HG03097 (cell line): ENCODE measurements around the gene ASTN2.

ENCODE experiments used
- ATAC-seq: cut with Tn5 transposase; IDR thresholded peaks from one replicate; pipeline ENCODE4 v1.9.1; 2021; ENCODE audit not compliant: unreplicated experiment, low FRiP score

ASTN2 gene

DNA sequence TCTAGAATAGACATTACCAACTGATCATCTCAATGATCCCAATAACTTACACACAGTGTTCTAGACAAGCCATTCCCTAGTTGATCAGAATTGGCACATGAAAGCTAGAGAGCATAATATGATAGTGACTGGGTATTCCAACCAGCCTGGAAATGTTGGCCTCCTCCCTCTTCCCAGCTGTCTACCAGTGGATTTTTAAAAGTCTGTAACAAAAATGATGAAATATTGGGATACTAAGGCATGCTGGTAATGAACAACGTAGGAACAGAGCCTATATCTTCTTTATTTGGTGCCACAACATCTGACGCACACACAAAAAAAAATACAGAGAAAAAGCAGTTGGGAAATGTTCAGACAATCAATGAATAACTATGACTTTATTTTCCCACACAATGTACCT lies 692.9 kb downstream of the ASTN2 start:
- ATAC-seq = no peak

DNA sequence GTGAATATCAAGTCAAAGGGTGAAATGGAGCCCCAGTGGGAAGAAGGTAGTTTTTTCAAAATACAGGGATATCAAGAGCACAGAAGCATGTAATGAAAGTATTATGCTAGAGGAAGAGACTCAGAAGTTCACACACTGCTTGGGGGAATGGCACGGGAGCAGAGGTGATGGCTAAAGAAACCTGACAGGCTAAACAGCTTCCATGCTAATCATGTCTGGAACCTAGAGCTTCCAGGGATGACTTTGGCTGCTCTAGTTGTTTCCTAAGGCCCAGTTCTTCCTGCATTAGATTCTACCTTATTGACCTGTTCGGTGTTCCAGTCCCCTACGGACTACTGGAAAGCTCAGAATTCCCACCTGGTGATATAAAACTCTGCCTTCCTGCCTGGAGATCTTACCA lies 693.4 kb downstream of the ASTN2 start:
- no peak for ATAC-seq

- ATAC-seq = no peak
Measured at GRCh38 chr9:116720111-116720510, 694.7 kb downstream of the ASTN2 start.

DNA sequence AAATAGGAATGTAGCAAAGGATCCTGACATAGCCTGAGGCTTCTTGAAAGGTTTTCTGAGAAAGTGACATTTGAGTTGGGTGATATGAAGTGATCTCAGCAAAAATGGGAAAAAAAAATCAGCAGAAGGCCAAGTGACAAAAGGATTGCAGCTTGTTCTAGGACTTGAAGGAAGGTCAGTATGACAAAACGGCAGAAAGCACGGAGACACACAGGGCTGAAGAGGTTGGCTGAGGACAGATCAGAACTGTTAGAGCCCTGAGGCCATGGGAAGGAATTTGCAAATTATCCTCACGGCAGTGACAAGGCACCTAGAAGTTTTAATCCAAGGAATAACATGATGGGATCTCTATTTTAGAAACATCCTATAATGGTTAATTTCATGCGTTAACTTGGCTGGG lies 696.7 kb downstream of the ASTN2 start:
- no peak for ATAC-seq

DNA sequence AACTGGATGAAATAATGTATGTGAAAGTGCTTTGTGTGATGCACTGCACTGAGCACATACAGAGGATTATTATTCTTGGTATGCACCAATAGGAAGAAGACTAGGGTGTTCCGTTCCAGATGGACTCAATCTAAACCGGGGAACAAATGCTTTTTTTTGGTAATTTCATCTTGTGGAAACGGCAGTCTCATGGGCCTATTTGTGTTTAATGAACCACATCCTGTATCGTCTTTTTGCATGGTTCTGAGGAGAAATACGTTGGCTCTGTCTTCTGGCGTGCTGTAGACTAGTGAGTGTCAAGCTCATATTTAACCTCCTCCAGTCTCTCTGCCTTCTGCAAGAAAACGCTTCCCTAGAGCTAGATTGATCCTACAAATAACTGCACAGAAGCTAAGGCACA lies 697.7 kb downstream of the ASTN2 start:
- ATAC-seq = no peak

DNA sequence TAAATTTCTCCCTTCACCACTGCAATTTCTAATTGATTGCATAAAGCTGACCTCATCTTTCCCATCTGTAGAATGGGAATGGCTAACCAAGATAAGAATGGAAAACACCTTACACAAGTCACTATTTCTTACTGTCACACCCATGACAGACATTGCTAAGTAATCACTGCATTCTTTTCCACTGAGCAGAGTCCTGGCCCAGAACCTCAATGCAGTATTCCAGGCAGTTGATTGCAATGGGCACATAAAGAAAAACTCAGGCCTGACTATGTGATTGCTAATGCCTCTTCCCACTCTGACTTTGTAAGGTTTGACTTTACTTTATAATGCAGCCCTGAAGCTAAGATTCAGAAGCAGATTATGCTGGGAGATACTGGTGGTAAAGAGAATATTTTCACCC lies 698.4 kb downstream of the ASTN2 start:
- no peak for ATAC-seq

GRCh38 chr9:116715751-116716150 lies 699.1 kb downstream of the ASTN2 start:
- no peak for ATAC-seq

DNA sequence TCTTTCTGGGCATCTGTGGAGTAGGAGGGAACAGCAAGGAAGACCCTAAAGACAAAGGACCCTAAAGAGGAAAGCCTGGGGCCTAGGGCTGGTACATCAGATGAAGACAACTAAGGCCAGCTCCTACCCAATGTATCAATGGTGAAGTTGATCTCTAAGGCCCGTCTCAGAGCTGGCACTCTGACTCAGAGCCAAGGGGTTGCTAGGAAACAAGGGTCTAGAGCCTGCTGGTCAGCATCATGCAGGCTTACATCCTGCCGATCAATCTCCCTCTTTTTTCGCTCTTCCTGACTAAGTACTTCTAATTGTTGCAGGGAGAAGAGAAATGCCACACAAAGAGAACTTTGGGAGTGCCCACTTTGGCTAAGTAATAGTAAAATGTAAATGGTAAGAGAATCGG lies 701.6 kb downstream of the ASTN2 start:
- no peak for ATAC-seq

GRCh38 chr9:116712781-116713180 lies 702.1 kb downstream of the ASTN2 start:
- ATAC-seq = no peak

DNA sequence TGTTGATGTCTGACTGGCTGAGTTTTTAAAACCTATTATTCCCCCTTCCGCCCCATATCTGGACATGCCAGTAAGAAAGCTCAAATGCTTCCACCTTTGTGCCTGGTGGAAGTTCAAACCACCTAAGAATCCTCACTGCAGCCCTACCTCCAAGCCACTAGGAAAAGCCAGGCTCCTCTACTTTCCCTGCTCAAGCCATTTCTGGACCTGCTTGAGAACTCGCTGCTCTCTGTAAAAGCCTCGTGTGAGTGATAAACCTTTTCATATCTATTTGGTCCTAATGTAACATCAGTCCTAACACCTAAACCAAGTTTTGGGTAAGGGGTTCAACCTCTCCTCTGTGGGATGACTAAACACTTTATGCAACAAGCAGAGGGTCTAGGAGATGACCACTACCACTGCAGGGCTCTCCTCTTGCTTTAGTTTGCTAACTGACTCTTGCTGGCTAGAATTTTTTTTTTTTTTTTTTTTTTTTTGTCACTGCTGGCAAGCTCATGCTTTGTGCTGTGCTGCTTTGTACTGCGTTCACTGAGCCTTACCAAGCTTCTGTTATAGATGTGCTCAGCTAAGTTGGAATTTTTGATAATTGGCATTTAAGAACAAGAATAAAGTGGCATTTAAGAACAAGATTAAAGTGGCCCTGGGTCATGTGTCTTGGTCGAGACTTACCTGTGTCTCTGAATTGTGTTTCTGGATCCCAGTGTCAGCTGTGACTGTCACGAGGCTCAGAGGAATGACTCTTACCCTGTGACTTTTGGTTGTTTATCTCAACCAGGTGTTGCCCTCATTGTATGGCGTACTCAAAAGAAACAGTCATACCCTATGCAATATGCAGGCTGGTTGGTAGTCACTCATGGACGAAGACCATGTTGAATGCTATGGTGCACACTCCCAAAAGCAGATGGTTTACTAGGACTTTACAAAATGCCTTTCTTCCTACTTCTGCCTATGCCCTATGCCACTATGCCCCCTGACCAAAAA lies 708.3 kb downstream of the ASTN2 start:
- no peak for ATAC-seq

GRCh38 chr9:116705531-116705930 lies 709.3 kb downstream of the ASTN2 start:
- ATAC-seq = no peak

DNA sequence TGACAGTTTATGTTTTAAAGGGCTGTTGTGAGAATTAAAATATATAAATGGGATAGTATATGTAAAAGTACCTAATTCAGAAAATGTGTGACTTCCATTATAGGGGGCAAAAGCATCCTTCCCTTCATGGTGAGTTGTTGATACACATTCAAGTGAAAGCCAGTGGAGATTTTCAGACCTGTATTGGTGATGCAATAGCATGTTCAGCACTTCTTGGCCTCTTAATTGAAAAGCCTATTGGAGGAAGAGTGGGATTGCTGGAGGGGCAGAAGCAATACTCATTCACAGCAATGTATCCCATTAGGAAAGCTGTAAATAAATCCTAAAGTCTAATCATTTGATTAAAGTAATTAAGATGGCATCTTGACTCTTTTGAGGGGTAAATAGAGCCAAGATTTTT lies 710.4 kb downstream of the ASTN2 start:
- no peak for ATAC-seq

GRCh38 chr9:116703634-116704033 lies 711.2 kb downstream of the ASTN2 start:
- no peak for ATAC-seq

- no peak for ATAC-seq
Measured at GRCh38 chr9:116701940-116702642, 712.8 kb downstream of the ASTN2 start.

GRCh38 chr9:116700882-116701865 lies 713.7 kb downstream of the ASTN2 start:
- ATAC-seq = no peak

DNA sequence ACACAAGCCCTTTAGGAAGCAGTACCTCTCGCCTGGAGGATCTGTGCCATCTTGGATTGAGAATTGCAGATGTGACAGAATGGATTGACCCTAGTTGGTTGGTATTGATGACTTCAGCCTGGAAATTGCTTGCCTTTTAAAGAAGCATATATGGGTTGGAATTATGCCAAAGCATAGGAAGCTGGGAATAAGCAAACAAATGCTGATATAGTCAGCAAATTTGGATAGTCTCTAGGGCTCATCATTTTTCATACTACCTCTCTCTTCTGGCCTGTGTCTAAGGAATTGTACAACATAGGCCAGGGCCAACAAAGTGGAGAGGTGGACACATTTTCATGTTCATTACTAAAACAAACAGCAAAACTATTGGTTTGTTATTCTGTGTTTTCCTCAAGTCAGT lies 714.6 kb downstream of the ASTN2 start:
- ATAC-seq = no peak

- no peak for ATAC-seq
Measured at GRCh38 chr9:116697887-116698286, 717.0 kb downstream of the ASTN2 start.

DNA sequence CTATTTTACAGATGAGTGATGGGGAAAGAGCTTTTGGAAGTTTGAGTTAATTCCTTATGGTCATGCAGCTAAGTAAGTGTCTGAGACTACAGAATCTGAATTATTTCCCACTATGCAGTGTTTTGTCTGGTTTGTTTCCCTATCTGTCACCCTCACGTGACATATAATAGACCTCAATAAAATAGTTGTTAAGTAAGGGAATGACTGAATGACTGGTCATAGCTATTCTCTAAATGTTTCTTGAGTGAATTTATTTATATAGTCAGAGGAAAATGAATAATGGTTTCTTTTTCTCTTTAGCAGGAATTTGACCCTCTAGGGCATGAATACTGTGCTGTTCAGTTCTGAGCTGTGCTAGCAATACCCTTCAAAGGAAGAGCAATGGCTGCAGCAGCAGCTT lies 717.5 kb downstream of the ASTN2 start:
- no peak for ATAC-seq

DNA sequence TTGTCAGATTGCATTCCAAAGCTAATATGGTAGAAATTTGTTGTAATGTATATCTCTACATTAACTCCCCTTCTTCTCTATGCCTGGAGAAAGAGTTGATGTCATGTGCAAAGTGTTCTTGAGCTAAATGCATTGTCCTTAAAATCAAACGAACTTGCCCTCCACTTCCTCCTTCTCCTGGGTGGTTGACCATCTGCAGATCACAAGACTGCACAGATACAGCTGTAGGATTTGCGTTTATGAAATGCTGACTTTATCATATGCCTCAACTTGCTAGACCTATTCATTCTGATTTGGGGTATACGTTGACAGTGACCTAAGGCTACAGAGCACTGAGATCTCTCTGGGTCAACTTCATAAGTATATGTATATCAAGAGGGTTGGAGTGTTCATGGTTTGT lies 719.4 kb downstream of the ASTN2 start:
- no peak for ATAC-seq

DNA sequence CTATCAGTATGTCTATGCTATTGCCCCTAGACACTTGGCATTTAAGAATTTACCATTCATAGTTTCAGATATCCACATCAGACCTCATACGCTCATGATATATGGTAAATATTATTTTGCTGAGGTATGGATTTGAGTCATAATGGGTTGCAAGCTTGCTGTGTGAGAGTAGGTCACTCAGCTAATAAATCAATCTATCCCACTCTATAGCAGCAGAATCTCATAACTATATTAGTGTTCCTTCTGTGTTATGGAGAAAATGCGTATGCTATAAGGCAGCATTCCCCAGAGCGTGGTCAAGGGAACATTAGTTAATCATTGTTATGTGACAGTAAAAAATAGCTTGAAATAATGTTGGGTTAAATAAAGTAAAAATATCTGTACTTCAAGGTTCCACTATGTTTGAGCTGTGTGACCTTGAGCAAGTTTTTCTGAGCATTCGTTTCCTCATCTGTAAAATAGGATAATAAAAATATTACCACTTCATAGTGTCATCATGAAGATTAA lies 720.0 kb downstream of the ASTN2 start:
- no peak for ATAC-seq
